GM12801 (cell line): Measurements from ENCODE around the gene MAD1L1.

Experiments used
- CTCF ChIP-seq: IDR thresholded peaks from one replicate; pipeline ENCODE4 v1.5.1; 2011; ENCODE audit warnings: control low read depth; ENCODE audit not compliant: insufficient read length; ENCODE audit errors: extremely low read depth

MAD1L1 gene

GRCh38 chr7:2104716-2105115, 128.0 kb downstream of the MAD1L1 start:
- TF ChIP-seq CTCF: no peak

- no peak for TF ChIP-seq CTCF
Measured at GRCh38 chr7:2104107-2104710, 128.5 kb downstream of the MAD1L1 start.

GRCh38 chr7:2103071-2103898, 129.5 kb downstream of the MAD1L1 start:
- no peak for TF ChIP-seq CTCF

DNA sequence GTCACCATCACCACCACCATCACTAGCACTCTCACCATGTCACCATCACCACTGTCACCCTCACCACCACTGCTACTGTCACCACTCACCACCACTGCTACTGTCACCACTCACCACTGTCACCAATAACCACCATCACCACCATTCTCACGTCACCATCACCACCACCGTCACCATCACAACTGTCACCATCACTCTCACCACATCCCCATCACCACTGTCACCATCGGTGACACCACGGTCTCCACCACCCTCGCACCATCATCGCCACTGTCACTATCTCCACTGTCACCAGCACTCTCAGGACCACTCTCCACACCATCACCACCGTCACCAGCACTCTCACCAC, 130.4 kb downstream of the MAD1L1 start:
- TF ChIP-seq CTCF: no peak

- no peak for TF ChIP-seq CTCF
Measured at GRCh38 chr7:2101630-2102374, 130.9 kb downstream of the MAD1L1 start.

DNA sequence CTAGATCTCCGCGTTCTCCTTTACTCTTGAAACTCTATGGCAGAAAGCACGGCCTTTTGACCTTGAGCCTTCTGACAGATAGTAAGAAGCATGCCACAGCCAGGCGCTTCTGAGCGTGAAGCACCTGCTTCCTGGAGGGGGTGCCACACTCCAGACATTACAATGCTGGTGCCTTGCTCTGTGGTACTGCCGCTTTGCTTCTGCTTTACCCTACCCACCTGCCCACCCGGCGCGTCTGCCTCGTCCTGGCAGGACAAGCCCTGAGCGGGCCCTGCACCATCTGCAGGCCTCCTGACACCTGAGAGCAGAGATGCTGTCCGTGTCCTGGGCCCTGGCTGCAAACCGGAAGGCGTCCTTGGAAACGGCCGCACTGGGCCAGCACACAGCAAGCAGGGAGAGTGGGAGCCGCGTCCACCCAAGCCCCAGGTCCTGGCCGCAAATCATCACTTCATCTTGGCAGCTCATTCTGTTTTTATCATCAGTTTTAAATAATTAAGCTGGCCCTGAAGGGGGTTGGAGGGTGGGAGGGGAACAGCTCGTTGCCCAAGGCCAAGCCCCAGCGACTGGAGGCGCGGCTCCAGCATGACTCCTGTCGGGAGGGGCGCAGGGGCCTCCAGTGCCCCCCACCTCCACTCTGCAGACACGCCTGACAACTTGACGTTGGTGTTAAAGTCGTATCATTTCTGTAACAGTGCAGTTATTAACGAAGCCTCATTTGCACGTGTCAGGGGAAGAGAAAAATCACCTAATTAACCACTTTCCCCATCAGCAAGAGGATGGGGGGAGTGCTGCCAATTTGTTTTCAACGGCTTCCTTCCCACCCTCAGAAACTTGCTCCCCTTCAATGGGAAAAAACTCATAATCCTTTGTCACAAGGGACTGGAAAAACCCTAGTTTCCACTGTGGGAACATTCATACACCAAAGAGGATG, 132.2 kb downstream of the MAD1L1 start:
- no peak for TF ChIP-seq CTCF
